NT2/D1 (cell line): Measurements from ENCODE around the gene ATAD2B.

Source experiments
- SUZ12 ChIP-seq: IDR thresholded peaks from 2 replicates; pipeline ENCODE4 v1.6.1; 2011; ENCODE audit not compliant: insufficient read length, insufficient read depth; ENCODE audit errors: extremely low read depth
- YY1 ChIP-seq: IDR thresholded peaks from 2 replicates; pipeline ENCODE4 v1.6.1; 2011; ENCODE audit not compliant: insufficient read length, insufficient read depth
- ZNF274 ChIP-seq: IDR thresholded peaks from 2 replicates; pipeline ENCODE4 v1.6.1; 2011; ENCODE audit warnings: mild to moderate bottlenecking, low read depth, low read length

- TF ChIP-seq YY1: no peak
- no peak for TF ChIP-seq SUZ12
- no peak for TF ChIP-seq ZNF274
These were observed 117.8 kb downstream of the ATAD2B start for GRCh38 chr2:23809150-23809549.
